SK-N-SH (cell line): Measurements from ENCODE around the gene TMEM145. TPM values are rescaled to one million over a fixed set of nuclear protein-coding genes. Genes with fewer than 3 reads are reported as not detected.
A peak's percentile ranks its signal among the peaks of the same experiment; 100 is the strongest.

Experiments used
- CTCF ChIA-PET: fragments of 300-600, 350-600 bp; formaldehyde crosslinking; extraction: SDS; loops from one replicate; lab custom pipeline; 2021; lab: Yijun Ruan, JAX
- POLR2A ChIA-PET: fragments of 350-600 bp; sonication (Branson Sonifier 250); formaldehyde crosslinking; extraction: SDS; loops from one replicate; lab custom pipeline; 2020; ENCODE audit warnings: antibody characterized with exemption, inconsistent platforms; lab: Yijun Ruan, JAX
- DNase-seq: peaks from one replicate; pipeline ENCODE4 v3.0.0; 2012
- H2AFZ ChIP-seq: fragments of 200-600 bp; sonication (generic); 2 replicates; pipeline ENCODE4 v1.8.1; 2016; ENCODE audit warnings: antibody characterized with exemption, mild to moderate bottlenecking, low read depth
- H3F3A ChIP-seq: fragments of 200-600 bp; sonication (generic); replicated peaks from 2 replicates; pipeline ENCODE3; 2016; ENCODE audit warnings: antibody characterized with exemption, mild to moderate bottlenecking; ENCODE audit not compliant: insufficient read depth
- H3K27ac ChIP-seq, 2 experiments: fragments of 200-500 bp in 1 of 2; fragments of 200-600 bp in 1 of 2; sonication (Bioruptor generic) in 1 of 2; sonication (generic), shearing (Covaris generic) in 1 of 2; 2 replicates each; pipeline versions ENCODE4 v1.5.1 to v1.6.1; 2014 to 2016; ENCODE audit warnings: low read depth in 2 of 2, inconsistent platforms in 1 of 2, low read length in 1 of 2, mild to moderate bottlenecking in 1 of 2, mixed read lengths in 1 of 2
- H3K27me3 ChIP-seq: fragments of 200-600 bp; sonication (generic), shearing (Covaris generic); 2 replicates; pipeline ENCODE4 v1.6.1; 2016; ENCODE audit warnings: mixed run types; ENCODE audit not compliant: insufficient read depth
- H3K36me3 ChIP-seq, 2 experiments: fragments of 200-500 bp in 1 of 2; fragments of 200-600 bp in 1 of 2; sonication (Bioruptor generic) in 1 of 2; sonication (generic) in 1 of 2; replicated peaks in 1 of 2; 2 replicates each; pipeline versions ENCODE3 to v1.5.1; 2014 to 2016; ENCODE audit warnings: low read length in 1 of 2, mild to moderate bottlenecking in 1 of 2; ENCODE audit not compliant: insufficient read depth in 2 of 2, control insufficient read depth in 1 of 2
- H3K4me1 ChIP-seq, 2 experiments: fragments of 200-500 bp in 1 of 2; fragments of 200-600 bp in 1 of 2; sonication (Bioruptor generic) in 1 of 2; sonication (generic), shearing (Covaris generic) in 1 of 2; 2 replicates each; pipeline versions ENCODE4 v1.5.1 to v1.6.1; 2014 to 2016; ENCODE audit warnings: low read depth in 1 of 2, low read length in 1 of 2, mixed run types in 1 of 2; ENCODE audit not compliant: insufficient read depth in 2 of 2, control insufficient read depth in 1 of 2
- H3K4me2 ChIP-seq: fragments of 200-600 bp; sonication (generic), shearing (Covaris generic); 2 replicates; pipeline ENCODE4 v1.6.1; 2017; ENCODE audit warnings: mixed run types
- H3K4me3 ChIP-seq, 2 experiments: fragments of 200-500 bp in 1 of 2; fragments of 200-600 bp in 1 of 2; sonication (Bioruptor generic) in 1 of 2; sonication (generic), shearing (Covaris generic) in 1 of 2; 2 replicates each; pipeline versions ENCODE4 v1.5.1 to v1.8.1; 2014 to 2016; ENCODE audit warnings: low read depth in 2 of 2, inconsistent platforms in 1 of 2, low read length in 1 of 2, mild to moderate bottlenecking in 1 of 2, mixed read lengths in 1 of 2, moderate library complexity in 1 of 2
- H3K79me2 ChIP-seq: fragments of 200-600 bp; sonication (generic); 2 replicates; pipeline ENCODE4 v1.8.1; 2017; ENCODE audit warnings: mild to moderate bottlenecking; ENCODE audit not compliant: insufficient read depth
- H3K9ac ChIP-seq: fragments of 200-600 bp; sonication (generic); 2 replicates; pipeline ENCODE4 v1.6.1; 2017; ENCODE audit warnings: mixed run types
- H3K9me2 ChIP-seq: fragments of 200-600 bp; sonication (generic); 2 replicates; pipeline ENCODE4 v1.6.1; 2017; ENCODE audit warnings: mixed run types
- H3K9me3 ChIP-seq: fragments of 200-600 bp; sonication (generic); 2 replicates; pipeline ENCODE4 v1.6.1; 2017; ENCODE audit warnings: mixed run types, mild to moderate bottlenecking, moderate library complexity
- H4K20me1 ChIP-seq: fragments of 200-600 bp; sonication (generic); 2 replicates; pipeline ENCODE4 v1.6.1; 2017; ENCODE audit warnings: mild to moderate bottlenecking, mixed run types; ENCODE audit not compliant: insufficient read depth
- CHD2 ChIP-seq: fragments of 150-350 bp; IDR thresholded peaks from 2 replicates; pipeline ENCODE4 v1.6.1; 2018; ENCODE audit warnings: low read length; ENCODE audit not compliant: partially characterized antibody
- ELF1 ChIP-seq: IDR thresholded peaks from 2 replicates; pipeline ENCODE4 v1.4.0; 2012
- FOSL2 ChIP-seq: IDR thresholded peaks from 2 replicates; pipeline ENCODE4 v1.4.0; 2012; ENCODE audit warnings: low read depth, mild to moderate bottlenecking, moderate library complexity, borderline replicate concordance
- MEF2A ChIP-seq: IDR thresholded peaks from 2 replicates; pipeline ENCODE4 v1.4.0; 2012; ENCODE audit warnings: low read depth, borderline replicate concordance
- MXI1 ChIP-seq: IDR thresholded peaks from 2 replicates; pipeline ENCODE4 v1.6.1; 2012; ENCODE audit warnings: mild to moderate bottlenecking, low read depth, low read length, improper control_type of control experiment
- RAD21 ChIP-seq: IDR thresholded peaks from 2 replicates; pipeline ENCODE4 v1.6.1; 2012; ENCODE audit warnings: mild to moderate bottlenecking, low read length
- REST ChIP-seq: IDR thresholded peaks from 2 replicates; pipeline ENCODE4 v1.6.1; 2012; ENCODE audit warnings: mild to moderate bottlenecking, low read depth, low read length, moderate library complexity
- RXRA ChIP-seq: IDR thresholded peaks from 2 replicates; pipeline ENCODE4 v1.4.0; 2012; ENCODE audit warnings: low read depth, mild to moderate bottlenecking, borderline replicate concordance
- SIN3A ChIP-seq: IDR thresholded peaks from 2 replicates; pipeline ENCODE4 v1.6.1; 2012; ENCODE audit warnings: low read depth, mild to moderate bottlenecking, low read length, moderate library complexity, borderline replicate concordance
- TCF12 ChIP-seq: IDR thresholded peaks from 2 replicates; pipeline ENCODE4 v1.4.0; 2012
- USF2 ChIP-seq: fragments of 150-350 bp; IDR thresholded peaks from 2 replicates; pipeline ENCODE4 v1.6.1; 2017; ENCODE audit warnings: antibody characterized with exemption, low read length, low read depth, borderline replicate concordance
- YY1 ChIP-seq: IDR thresholded peaks from 2 replicates; pipeline ENCODE4 v1.4.0; 2012; ENCODE audit warnings: low read depth, mild to moderate bottlenecking
- WGBS: methylation state at CpG from one replicate; pipeline ENCODE4 v1.1.6; 2017; ENCODE audit warnings: low lambda C conversion rate; 5-methylcytosine and 5-hydroxymethylcytosine counted together
- polyA plus RNA-seq, 3 experiments: library from polyadenylated mRNA; depleted of rRNA; stranded (reverse); fragments of >200 nt; gene quantifications; 2 replicates each; pipeline ENCODE4 v1.2.3, GENCODE V29; 2012
- TF ChIP-seq, protein P1 (sequence below): IDR thresholded peaks from 2 replicates; pipeline ENCODE4 v1.4.0; 2012; ENCODE audit warnings: low read depth, borderline replicate concordance
- TF ChIP-seq, protein P2 (sequence below): fragments of 150-350 bp; IDR thresholded peaks from 2 replicates; pipeline ENCODE4 v1.6.1; 2016; ENCODE audit warnings: mild to moderate bottlenecking, low read depth, low read length
- TF ChIP-seq, protein P3 (sequence below): IDR thresholded peaks from 2 replicates; pipeline ENCODE4 v1.4.0; 2012; ENCODE audit warnings: low read depth

The TMEM145 gene
- polyA plus RNA-seq, 1 of the 3 experiments (the other 2 are of a cell fraction) = 2.0 TPM

DNA sequence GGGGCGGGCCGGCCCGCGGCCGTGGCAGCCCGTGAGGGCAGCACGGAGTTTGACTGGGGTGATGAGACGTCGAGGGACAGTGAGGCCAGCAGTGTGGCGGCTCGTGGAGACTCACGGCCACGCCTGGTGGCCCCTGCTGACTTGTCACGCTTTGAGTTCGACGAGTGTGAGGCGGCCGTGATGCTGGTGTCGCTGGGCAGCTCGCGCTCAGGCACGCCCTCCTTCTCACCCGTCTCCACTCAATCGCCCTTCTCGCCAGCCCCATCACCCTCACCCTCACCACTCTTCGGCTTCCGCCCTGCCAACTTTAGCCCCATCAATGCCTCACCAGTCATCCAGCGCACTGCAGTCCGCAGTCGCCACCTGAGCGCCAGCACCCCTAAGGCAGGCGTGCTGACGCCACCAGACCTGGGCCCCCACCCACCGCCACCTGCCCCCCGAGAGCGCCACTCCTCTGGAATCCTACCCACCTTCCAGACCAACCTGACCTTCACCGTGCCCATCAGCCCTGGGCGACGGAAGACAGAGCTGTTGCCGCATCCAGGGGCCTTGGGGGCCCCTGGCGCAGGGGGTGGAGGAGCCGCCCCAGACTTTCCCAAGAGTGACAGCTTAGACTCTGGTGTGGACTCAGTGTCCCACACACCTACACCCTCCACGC lies 39.6 kb upstream of the TMEM145 start:
- no peak for TF ChIP-seq CHD2
- Histone ChIP-seq H2AFZ (no peak overlapping the region), H3K27ac (no peak overlapping the region), H3F3A (peaks cover 21% of the 10 kb centered on the region), H3K9me2 (no peaks in the 10 kb centered on the region), H3K27me3 (no peaks in the 10 kb centered on the region), H3K4me2 (no peak overlapping the region), H3K9me3 (no peaks in the 10 kb centered on the region), H4K20me1 (no peaks in the 10 kb centered on the region), H3K36me3 (peaks cover 13 to 39% of the 10 kb centered on the region in 2 experiments), H3K4me3 (no peak overlapping the region), H3K9ac (no peak overlapping the region), H3K79me2 (peaks cover 91% of the 10 kb centered on the region), H3K4me1 (peaks cover 33 to 62% of the 10 kb centered on the region in 2 experiments; a peak in 3 of 4 replicates)
- no peak for DNase-seq
- 97% methylated on average over 40 of the region's 43 CpGs for WGBS
- POLR2A ChIA-PET = no interaction called here
- CTCF ChIA-PET = interaction anchor here (1.2 to 1.5 kb wide), 2 partner anchors 9 to 22 kb away, joined by 4 read pairs; no protein-coding TSS in a partner anchor

DNA sequence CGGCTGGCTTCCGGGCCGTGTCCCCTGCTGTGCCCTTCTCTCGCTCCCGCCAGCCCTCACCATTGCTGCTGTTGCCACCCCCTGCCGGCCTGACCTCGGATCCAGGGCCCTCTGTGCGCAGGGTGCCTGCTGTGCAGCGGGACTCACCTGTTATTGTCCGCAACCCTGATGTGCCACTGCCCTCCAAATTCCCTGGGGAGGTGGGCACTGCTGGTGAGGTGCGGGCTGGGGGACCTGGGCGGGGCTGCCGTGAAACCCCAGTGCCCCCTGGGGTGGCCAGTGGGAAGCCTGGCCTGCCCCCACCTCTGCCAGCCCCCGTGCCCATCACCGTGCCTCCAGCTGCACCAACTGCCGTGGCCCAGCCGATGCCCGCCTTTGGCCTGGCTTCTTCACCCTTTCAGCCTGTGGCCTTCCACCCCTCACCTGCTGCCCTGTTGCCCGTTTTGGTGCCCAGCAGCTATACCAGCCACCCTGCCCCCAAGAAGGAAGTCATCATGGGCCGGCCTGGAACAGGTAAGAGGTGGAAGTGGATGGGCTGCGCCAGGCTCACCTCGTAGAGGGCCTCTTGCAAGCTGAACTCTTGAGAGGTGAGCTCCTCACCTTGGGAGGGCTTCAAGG lies 38.9 kb upstream of the TMEM145 start:
- TF ChIP-seq USF2 (no peak), MEF2A (no peak), RXRA (no peak), REST (no peak), FOSL2 (no peak), YY1 (no peak), MXI1 (no peak), TCF12 (no peak), ELF1 (no peak), SIN3A (no peak), RAD21 (no peak)
- TF ChIP-seq, protein P1, sequence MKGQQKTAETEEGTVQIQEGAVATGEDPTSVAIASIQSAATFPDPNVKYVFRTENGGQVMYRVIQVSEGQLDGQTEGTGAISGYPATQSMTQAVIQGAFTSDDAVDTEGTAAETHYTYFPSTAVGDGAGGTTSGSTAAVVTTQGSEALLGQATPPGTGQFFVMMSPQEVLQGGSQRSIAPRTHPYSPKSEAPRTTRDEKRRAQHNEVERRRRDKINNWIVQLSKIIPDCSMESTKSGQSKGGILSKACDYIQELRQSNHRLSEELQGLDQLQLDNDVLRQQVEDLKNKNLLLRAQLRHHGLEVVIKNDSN = no peak
- TF ChIP-seq, protein P2, sequence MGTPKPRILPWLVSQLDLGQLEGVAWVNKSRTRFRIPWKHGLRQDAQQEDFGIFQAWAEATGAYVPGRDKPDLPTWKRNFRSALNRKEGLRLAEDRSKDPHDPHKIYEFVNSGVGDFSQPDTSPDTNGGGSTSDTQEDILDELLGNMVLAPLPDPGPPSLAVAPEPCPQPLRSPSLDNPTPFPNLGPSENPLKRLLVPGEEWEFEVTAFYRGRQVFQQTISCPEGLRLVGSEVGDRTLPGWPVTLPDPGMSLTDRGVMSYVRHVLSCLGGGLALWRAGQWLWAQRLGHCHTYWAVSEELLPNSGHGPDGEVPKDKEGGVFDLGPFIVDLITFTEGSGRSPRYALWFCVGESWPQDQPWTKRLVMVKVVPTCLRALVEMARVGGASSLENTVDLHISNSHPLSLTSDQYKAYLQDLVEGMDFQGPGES = no peak
- TF ChIP-seq, protein P3, sequence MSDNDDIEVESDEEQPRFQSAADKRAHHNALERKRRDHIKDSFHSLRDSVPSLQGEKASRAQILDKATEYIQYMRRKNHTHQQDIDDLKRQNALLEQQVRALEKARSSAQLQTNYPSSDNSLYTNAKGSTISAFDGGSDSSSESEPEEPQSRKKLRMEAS = no peak
- POLR2A ChIA-PET = no interaction called here
- no peak overlapping the region for H3K9ac ChIP-seq
- H3K9me2 ChIP-seq = no peaks in the 10 kb centered on the region
- no peak overlapping the region for H2AFZ ChIP-seq
- no peak overlapping the region for H3K4me3 ChIP-seq
- no peaks in the 10 kb centered on the region for H3K9me3 ChIP-seq
- peaks cover 13 to 39% of the 10 kb centered on the region in 2 experiments for H3K36me3 ChIP-seq
- no peaks in the 10 kb centered on the region for H3K27me3 ChIP-seq
- peaks cover 97% of the 10 kb centered on the region for H3K79me2 ChIP-seq
- no peaks in the 10 kb centered on the region for H4K20me1 ChIP-seq
- H3K27ac ChIP-seq = no peak overlapping the region; a peak in 1 of 4 replicates
- peaks cover 39 to 68% of the 10 kb centered on the region in 2 experiments; a peak in 3 of 4 replicates for H3K4me1 ChIP-seq
- CTCF ChIA-PET = interaction anchor here (1.2 to 1.5 kb wide), 2 partner anchors 9 to 21 kb away, joined by 4 read pairs; no protein-coding TSS in a partner anchor
- DNase-seq = no peak
- 98% methylated on average over 16 of the region's 22 CpGs for WGBS
- peak overlapping the region; percentile 55 for H3K4me2 ChIP-seq
- peaks cover 27% of the 10 kb centered on the region for H3F3A ChIP-seq
